GOT3 (cell line): ENCODE results near the gene AFG1L.
"Not testable (repeated sequence)": the region's sequence is repeated elsewhere in the genome, so short reads cannot be mapped to it uniquely, and the experiment has no call there.

ENCODE experiments used
- DNase-seq: peaks from one replicate; lab custom pipeline; 2025; ENCODE audit warnings: mixed read lengths; lab: John Stamatoyannopoulos, UW

Gene AFG1L

DNA sequence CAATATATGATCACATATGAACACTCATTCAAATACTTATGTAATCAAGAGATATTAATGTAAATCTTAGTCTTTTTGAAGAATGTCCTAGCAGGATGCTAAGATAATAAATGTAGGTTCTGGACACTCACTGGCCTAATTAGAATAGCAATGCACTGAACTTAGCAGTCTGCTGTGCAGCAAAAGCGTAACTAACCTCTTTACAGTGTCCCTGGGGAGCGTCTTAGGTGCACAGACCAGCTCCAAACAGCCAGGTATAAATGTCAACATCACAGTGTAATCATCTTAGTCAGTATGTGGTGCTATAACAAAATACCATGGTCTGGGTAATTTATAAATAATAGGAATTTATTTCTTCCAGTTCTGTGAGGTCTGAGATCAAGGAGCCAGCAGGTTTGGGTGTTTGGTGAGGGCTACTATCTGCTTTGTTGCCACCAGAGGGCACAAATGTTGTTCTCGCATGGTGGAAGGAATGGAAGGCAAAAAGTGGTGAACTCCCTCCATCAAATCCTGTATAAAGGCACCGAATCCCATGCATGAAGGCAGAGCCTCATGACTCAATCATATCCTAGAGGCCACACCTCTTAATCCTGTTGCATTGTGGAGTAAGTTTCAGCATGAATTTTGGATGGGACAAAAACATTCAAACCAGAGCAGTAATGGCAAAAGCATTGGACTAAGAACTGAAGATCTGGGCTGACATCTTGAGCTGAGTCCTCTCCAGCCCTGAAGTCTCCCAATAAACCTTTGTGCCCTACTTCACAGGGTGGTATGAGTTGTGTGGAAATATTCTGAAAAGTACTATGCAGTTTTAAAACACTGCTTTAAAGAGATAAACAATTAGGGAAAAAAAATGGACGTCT, 224.1 kb downstream of the AFG1L start:
- DNase-seq = no peak

DNA sequence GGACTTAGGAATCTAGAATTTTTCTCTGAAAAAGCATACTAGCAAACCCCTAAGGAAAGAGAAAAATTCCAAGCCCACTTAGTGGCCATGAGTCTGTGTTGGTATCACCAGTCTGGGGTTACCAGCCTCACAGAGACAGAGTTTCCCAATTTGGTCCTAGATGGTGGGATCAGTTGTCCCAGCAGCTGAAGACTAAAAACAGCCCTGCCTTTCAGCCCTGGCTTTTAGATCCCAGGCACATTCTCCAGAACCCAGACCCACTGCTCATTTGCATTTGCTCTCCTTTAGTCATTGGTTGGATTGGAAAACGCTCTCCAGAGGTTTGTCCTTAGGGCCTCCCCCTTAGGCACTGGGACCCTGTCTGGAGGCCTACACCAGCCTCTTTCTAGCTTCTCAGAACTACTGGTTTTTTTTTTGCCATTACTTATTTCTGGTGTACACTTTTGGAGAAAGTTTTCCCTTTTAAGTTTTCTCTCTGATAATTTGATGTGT, 226.8 kb downstream of the AFG1L start:
- no peak for DNase-seq

DNA sequence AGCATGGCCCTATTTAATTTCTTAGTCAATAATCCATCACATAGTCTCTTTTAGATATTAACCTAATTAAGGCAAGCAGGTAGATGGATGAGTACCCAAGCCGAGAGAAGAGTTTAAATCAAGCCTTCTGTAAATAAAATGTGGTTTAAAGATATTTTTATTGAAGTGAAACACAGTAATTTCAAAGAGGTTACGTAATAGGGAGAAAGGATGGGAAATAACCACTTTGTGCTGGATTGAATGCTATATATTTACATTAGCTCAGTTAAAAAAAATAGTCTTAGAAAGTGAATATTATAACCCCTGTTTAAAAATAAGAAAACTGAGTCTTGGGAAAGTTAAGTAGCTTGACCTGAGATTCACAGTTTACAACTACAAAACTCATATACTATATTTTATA, 228.8 kb downstream of the AFG1L start:
- no peak for DNase-seq

DNA sequence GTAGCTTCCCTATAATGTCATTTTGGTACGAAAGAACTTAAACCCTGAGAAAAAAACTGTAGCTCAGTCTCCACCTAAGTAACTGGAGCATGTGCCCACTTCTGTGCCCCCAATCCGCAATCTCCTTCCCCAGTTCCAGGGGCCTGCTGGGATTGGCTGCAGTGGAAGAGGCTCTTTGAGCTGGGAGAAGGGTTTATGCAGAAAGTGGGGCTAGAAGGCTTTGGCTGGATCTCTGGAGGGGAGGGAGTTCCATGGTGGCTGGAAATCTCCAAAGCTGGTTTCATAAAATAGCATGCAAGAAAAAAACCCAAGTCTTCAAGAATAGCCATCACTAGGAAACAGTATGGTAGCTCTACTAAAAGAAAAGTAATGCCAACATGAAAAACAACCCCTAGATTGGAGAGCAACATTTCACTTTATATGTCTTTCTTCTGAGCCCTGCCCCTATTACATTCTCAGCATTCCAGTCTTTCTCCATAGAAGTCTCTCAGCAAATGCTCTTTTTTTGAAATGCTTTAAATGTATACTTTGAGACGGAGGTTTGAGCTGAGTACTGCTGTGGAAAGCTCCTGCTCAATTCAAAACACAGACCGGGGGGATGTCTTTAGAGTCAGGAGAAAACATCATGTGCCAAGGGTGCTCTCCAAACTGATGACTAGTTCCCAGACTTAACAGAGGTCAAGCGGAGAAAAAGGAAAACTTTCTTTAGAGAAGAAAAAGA, 229.8 kb downstream of the AFG1L start:
- DNase-seq = no peak

DNA sequence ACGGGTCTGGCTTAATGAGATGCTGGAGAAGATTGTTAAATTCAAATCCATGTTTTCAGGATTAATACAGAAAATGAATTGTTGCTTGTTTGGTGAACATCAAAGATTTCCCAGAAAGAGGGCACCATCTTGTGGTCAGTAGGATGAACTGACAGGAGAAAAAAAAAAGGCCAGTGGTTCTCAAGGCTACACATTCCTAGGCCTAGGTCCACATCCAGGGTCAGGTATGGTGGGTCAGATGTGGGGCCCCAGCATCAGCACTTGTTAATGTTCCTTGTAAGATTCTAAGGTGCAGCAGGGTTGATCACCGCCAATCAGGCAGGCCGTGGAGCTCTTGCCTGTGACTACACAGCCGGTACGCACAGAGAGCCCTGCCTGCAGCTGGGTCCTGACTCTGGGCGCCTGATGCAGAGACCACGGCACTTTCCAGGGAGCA, 231.9 kb downstream of the AFG1L start:
- DNase-seq = no peak

DNA sequence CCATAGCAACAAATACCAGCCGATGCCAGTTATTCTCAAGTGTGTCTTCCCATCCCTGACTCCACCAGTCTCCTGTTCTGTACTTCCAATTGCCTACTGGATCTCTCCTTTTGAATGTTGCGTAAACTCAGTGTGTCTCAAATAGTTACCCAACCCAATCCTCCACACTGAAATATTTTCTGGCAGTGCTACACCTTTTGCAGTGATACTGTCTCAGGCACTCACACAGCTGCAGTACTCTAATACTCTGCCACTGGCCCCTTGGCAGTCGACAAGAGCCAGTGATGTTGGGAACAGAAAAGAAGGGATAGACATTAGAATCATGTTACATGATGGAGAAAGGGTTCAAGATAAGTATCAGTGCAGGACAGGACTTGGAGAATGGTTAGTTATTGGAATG, 234.0 kb downstream of the AFG1L start:
- no peak for DNase-seq

DNA sequence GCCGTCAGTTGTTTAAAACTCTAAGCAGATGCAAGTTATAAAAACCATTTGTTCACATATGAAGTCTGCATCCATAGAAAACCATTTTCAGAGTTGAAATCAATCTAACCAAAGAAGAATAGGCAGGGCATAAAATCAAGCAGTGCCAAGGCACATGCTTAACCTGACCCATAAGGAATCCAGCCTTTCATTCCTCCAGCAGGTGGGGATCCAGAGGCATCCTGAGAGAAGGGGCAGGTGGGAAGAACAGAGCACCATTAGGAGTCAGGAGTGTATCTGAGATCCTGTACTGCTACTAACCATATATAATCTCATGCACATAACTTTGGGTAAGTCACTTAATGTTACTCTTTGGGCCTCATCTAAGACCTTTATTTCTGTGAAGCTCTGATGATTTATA, 236.5 kb downstream of the AFG1L start:
- no peak for DNase-seq

DNA sequence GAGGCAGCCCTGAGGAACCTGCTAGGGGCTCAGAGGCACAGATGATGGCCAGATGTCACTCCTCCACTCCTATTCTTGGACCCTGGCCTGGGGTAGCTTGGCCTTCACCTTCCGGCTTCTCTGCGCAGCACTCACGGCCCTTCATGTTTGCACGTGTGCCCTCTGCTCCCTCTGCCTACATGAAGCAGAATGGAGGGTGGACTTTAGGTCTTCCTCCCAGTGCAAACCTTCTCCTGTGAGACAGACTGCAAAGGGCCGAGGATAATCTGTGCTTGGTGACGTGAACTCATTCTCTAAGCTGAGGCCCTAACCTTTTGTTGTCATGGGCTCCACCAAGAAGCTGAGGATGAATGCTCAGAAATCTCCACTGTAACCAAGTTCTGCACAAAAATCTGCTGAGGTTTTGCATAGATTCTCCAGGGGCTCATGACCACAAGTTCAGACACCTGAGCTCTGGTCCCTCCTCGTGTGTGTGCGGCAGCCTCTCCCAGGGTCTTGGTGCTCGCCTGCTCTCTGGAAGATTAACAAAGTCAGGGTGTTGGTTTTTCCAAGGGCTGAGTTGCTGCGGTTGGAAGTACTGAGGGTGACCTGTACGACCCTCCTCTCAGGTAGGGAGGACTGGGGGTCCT, 240.4 kb downstream of the AFG1L start:
- no peak for DNase-seq

DNA sequence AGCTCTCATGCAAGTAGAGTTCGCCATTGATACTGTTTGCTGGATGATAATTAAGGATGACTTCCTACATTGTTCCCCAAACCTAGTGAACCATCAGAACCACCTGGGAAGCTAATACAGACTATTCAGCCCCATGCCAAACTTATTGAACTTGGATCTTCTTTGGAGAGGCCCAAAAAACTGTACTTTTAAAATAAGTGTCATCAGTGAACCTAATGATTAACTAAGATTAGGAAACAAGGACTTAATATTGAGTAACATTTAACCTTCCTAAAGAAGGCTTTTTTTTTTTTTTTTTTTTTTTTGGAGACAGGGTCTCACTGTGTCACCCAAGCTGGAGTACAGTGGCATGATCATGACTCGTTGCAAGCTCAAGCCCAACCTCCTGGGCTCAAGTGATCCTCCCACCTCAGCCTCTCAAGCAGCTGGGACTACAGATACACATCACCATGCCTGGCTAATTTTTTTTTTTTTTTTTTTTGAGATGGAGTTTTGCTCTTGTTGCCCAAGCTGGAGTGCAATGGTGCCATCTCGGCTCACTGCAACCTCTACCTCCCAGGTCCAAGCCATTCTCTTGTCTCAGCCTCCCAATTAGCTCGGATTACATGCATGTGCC, 241.2 kb downstream of the AFG1L start:
- DNase-seq = not testable (repeated sequence)

DNA sequence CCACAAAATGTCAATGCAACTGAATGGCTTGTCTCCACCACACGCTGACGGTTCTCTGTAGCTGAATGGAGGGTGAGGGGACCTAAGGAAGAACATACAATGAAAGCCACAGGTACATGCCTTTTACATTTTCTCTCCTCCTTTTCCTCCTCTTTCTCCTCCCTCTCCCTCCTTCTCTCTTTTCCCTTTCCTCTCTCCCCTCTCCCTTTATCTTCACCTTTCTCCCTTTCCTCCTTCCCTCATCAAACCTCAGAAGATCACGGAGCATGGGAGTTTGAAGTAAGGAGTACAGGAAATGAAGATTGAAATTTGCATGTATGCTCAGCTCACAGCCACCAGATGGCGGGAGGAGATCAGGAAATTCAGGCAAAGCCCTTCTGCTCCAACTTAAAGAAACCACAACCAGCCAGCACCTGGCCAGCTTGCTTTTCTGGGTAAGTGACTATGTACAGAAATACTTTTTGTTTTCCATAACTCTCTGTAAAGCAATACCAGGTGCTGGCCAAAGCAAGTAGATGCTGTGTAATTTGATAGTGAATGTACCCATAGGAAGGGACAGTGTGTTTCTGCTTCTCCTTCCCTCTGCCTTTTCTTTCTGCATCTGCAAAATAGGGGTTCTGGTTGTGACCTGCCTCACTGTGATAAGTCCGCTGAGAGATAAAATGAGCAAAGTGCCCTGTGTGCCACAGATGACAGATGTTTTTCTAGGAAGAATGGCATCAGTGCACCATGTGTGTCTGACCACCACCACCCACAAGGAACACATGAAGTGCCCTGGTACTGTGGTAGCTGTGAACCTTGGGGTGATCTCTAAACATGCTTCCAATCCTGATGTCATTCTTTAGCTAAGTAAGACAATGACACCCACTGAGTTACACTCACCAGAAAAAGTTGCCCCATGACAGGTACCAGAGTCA, 247.2 kb downstream of the AFG1L start:
- DNase-seq = no peak

DNA sequence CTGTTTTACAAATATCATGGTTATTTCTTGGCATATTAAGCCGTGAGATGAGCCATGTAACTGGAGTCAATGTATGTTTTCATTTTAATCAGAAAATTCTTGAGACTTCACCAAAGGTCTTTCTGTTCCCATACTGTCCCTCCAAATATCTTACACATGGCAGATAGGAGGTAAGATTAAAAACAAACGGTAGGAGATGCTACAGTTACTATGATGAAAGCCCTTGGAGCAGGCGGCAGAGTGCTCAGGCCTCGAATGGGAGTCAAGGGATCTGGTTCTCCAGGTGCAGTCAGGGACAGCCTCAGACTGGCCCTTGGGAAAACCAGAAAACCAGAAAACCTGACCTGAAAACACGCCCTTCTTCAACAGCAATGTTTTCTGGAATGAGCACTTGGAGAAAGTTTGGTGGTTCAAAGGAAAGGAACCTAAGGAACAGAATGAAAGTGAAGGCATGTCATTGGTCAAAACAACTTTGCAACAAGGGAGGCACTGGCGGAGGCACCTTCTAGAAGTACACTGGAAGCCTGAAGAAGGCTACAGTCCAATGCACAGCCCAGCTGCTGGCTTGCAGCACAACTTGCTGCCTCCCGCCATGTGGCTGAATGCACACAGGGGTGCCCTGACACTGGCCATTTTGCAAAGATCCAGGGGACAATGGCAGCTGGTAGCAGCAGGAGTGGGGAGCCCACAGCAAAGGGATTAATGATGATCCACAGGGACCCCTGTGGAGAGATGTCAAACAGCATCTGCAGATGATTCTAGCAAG, 248.5 kb downstream of the AFG1L start:
- no peak for DNase-seq

DNA sequence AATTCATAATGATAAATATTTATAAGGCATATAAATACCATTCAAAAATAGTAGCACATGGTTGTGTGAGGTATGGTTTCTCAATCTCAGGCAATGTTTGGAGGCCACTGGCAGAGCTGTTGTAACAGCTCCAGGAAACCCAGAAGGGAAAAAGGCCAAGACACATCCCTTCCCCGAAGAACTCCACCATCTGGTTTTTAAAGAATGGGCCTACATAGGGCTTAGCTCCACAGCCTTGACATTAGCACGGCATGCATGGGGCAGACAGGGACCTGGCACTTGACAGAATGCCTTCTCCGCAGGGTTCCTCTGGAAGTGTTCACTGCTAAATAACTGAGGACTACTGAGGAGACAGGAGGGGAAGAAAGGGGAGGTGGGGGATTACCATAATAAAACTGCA, 249.8 kb downstream of the AFG1L start:
- no peak for DNase-seq

DNA sequence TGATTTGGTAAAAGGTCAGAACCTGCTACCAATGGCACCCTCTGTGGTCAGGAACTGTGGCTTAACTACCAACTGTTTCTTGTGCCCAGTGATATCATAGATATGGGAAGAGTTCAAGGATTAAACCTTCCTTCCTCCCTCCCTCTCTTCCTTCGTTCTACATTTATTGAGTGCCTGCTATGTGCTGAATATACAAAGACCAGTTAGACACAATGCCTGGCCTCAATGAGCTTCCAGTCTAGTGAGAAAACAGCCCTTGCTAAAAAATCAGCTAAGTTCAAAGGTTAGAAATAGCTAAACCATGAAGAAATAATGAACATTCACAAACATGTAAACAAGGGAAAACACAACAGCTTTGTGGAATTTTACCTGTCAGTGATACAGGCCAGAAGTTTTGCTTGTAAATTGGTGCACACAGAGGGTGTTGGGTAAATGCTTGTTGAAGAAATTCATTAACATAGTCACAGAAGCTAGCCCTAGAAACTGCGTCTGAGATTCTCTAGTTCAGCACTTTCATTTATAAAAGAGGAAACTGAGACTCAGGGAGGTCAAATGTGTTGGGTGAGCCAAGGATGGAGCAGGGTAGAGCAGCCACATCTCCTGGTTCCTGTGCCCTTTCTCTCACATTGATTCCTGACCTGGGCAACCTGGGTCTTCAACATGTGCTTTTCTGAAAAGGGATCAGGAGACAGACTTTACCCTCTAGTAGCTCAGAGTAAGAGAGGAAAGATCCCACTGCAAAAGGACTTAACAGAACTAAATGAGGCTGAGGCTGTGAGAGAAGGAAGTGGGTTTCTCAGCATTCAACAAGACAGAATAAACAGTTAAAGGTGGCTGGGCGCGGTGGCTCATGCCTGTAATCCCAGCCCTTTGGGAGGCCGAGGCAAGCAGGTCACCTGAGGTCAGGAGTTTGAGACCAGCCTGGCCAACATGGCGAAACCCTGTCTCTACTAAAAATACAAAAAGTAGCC, 251.5 kb downstream of the AFG1L start:
- DNase-seq = no peak

DNA sequence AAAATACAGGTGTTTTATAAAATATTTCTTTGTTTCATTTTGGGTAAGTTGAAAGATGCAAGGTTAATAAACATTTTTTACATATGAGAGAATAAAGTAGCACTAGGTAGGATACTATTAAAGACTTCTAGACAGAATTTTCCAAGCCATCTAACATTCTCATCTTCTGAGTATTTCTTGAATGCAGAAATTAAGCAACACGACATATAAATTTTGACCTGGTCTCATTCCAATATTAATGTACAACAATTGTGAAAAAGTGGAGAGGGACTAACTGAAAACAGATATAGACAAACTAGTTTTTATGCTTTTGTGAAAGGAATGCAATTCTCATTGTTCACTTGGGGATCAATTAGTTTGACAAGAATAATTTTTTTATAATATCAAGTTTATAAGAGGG, 254.4 kb downstream of the AFG1L start:
- DNase-seq = no peak

DNA sequence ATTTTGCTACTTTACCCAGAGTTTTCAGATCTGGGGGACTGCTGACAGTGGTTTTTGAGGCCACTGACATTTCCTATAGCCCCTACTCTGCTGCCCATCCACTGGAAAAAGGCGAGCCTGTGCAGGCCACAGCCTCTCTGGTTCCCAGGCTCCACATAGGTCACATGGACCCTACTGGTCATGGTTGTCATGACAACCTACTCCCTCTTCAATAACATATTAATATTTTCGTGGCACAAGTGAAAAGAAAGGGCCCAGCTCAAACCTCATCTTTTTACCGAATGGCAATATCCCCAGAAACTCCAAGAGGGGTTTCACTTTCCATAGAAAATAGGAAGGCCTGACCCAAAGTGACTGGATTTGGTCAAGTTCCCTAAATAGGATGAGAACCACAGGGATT, 254.9 kb downstream of the AFG1L start:
- no peak for DNase-seq

DNA sequence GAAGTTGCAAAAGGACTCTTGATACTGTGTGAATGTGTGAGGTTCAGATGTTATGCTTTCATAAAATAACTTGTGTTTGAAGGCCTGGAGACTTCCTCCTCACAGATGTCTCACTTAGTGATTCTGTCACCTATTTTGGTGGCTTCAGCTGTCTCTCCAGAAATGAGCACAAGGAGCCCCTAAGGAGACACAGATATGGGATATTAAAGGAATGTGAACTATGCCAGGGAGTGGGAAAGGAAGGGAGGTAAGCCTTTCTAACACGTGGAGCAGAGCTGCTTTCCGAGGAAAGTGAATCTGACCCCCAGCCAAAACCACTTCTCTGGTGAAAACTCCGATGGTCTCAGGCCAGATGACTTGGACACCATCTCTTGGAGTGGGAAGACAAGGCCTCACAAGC, 255.4 kb downstream of the AFG1L start:
- DNase-seq = no peak

DNA sequence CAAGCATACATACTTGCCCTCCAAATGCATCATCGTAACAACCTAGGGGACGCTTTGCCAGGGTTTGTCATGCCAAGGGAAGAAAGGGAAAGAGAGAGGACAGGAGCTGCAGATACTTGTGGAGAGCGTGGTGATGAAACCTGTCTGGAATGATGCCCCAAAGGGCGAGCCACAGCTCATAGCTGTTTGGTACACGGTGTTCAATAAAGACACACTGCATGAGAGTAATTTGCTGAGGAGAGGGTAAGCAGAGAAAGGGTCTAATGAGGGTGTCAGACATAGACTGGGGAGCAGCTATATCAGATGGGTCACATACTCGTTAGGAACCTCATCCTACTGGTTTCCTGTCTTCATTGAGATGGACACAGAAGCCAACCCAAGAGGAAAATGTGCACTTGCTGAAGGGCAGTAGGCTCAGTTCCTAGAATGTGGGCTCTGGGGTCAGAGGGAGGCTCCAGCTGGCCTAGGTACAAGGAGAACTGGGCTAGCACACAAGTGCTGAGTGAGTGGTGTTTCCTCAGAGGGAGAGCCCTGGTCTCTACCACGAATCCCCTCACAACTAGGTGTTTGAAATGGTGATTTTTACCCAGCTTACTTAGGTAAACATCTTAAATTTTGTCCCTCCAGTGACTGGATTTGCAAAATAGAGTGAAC, 260.7 kb downstream of the AFG1L start:
- no peak for DNase-seq

DNA sequence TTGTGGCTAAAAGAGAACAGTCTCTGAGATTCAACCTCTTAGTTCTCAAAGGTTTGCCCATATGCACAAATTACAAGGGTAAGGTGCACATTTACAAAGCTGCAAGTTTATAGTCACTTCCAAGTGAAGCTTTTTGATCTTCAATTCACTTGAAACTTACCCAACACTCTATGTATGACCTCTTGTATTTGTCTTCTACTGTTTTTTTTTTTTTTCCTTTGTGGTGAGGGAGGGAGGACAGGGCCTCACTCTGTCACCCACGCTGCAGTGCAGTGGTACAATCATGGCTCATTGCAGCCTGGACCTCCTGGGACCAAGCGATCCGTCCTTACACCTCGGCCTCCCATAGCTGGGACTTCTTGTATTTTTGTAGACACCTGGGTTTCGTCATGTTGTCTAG, 261.4 kb downstream of the AFG1L start:
- DNase-seq = no peak
